Stomach (tissue), 4 donors: ENCODE measurements around the gene HECA.

ENCODE experiments used
- POLR2A ChIP-seq, 4 donors: fragments of 450-650 bp; IDR thresholded peaks; one replicate each; pipeline ENCODE4 v1.6.1; 2016; ENCODE audit warnings: antibody characterized with exemption in 4 of 4, control low read depth in 2 of 4, mild to moderate bottlenecking in 1 of 4, moderate library complexity in 1 of 4
- TF ChIP-seq, protein P1 (sequence below), 7 experiments: fragments of 450-650 bp in 4 of 7; fragments of 200-600 bp in 3 of 7; sonication (generic) in 3 of 7; IDR thresholded peaks; one replicate each; pipeline ENCODE4 v1.5.1; 2016 to 2019; ENCODE audit warnings: antibody characterized with exemption in 7 of 7, control low read depth in 2 of 7, mild to moderate bottlenecking in 1 of 7

DNA sequence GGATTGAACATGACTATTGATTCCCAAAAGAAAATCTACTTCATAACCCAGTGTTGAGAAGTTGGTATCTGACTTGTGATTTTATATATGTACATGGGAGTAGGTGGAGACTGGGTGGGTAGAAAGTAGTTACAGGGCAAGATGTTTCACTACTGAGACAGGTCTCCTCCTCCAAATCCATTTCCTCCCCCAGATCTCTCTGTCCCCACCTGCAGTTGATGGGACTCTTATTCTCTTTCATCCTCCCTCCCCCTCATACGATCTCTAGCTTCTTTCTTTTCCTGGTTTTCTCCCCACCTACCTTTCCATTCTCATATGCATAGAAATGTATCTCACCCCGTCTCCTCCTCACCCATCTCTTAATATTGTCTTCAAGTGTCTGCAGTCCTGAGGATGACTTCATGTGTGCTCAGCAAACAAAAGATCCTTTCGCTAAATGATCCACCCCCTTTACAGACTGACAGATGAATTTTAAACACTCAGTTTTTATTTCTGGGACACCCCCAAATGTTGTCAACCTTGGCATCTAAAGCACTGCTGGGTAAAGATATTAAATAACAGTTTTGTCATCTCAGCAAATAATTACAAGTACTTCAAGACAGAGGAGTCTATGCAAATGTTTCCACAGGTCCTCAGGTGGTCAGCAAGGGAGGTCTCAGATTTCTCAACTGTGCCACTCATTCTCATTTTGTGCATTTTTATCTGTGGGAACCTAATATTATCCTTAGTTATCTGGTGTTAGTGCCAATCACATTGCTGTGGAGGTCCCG, 18.7 kb upstream of the HECA start:
- TF ChIP-seq, protein P1, sequence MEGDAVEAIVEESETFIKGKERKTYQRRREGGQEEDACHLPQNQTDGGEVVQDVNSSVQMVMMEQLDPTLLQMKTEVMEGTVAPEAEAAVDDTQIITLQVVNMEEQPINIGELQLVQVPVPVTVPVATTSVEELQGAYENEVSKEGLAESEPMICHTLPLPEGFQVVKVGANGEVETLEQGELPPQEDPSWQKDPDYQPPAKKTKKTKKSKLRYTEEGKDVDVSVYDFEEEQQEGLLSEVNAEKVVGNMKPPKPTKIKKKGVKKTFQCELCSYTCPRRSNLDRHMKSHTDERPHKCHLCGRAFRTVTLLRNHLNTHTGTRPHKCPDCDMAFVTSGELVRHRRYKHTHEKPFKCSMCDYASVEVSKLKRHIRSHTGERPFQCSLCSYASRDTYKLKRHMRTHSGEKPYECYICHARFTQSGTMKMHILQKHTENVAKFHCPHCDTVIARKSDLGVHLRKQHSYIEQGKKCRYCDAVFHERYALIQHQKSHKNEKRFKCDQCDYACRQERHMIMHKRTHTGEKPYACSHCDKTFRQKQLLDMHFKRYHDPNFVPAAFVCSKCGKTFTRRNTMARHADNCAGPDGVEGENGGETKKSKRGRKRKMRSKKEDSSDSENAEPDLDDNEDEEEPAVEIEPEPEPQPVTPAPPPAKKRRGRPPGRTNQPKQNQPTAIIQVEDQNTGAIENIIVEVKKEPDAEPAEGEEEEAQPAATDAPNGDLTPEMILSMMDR (IDR thresholded peaks at IDR 0.05) = no peak
- TF ChIP-seq POLR2A (IDR thresholded peaks at IDR 0.05) = no peak
